SKM-1 treated with dmso at 0.1 percent for 144 hours (cell line): ENCODE results near the gene CHL1.
"Not testable (repeated sequence)": the region's sequence is repeated elsewhere in the genome, so short reads cannot be mapped to it uniquely, and the experiment has no call there.

Experiments
- DNase-seq: peaks from one replicate; lab custom pipeline; 2025; ENCODE audit not compliant: unreplicated experiment; lab: John Stamatoyannopoulos, UW

The CHL1 gene

GRCh38 chr3:332701-333100 is 136.1 kb downstream of the CHL1 start:
- DNase-seq = no peak

GRCh38 chr3:335240-335639 is 138.7 kb downstream of the CHL1 start:
- no peak for DNase-seq

GRCh38 chr3:339351-339750 is 142.8 kb downstream of the CHL1 start:
- no peak for DNase-seq

- no peak for DNase-seq
Observed at GRCh38 chr3:341998-342397, 145.4 kb downstream of the CHL1 start.

GRCh38 chr3:346186-346585 is 149.6 kb downstream of the CHL1 start:
- no peak for DNase-seq

- no peak for DNase-seq
Observed at GRCh38 chr3:347581-347980, 151.0 kb downstream of the CHL1 start.

GRCh38 chr3:350871-351371 is 154.4 kb downstream of the CHL1 start:
- DNase-seq = no peak

GRCh38 chr3:352599-352998 is 156.0 kb downstream of the CHL1 start:
- DNase-seq = no peak

GRCh38 chr3:353191-353739 is 156.7 kb downstream of the CHL1 start:
- DNase-seq = no peak

GRCh38 chr3:354432-354831 is 157.9 kb downstream of the CHL1 start:
- DNase-seq = peak; percentile 40

GRCh38 chr3:355622-356021 is 159.1 kb downstream of the CHL1 start:
- DNase-seq = no peak

GRCh38 chr3:356952-357351 is 160.4 kb downstream of the CHL1 start:
- no peak for DNase-seq

GRCh38 chr3:359672-360071 is 163.1 kb downstream of the CHL1 start:
- DNase-seq = no peak

- DNase-seq = no peak
Observed at GRCh38 chr3:362681-363338, 166.2 kb downstream of the CHL1 start.

GRCh38 chr3:364287-364686 is 167.7 kb downstream of the CHL1 start:
- no peak for DNase-seq

GRCh38 chr3:365268-365667 is 168.7 kb downstream of the CHL1 start:
- DNase-seq = no peak

- not testable (repeated sequence) for DNase-seq
Observed at GRCh38 chr3:366253-366652, 169.7 kb downstream of the CHL1 start.

- DNase-seq = no peak
Observed at GRCh38 chr3:373193-373779, 176.7 kb downstream of the CHL1 start.

- no peak for DNase-seq
Observed at GRCh38 chr3:374459-374858, 177.9 kb downstream of the CHL1 start.

- peak; percentile 43 for DNase-seq
Observed at GRCh38 chr3:377158-377561, 180.6 kb downstream of the CHL1 start.

- no peak for DNase-seq
Observed at GRCh38 chr3:380801-381200, 184.2 kb downstream of the CHL1 start.

GRCh38 chr3:385151-385550 is 188.6 kb downstream of the CHL1 start:
- DNase-seq = no peak

GRCh38 chr3:394775-395174 is 198.2 kb downstream of the CHL1 start:
- DNase-seq = no peak
